Right atrium auricular region (tissue), 2 donors: ENCODE results near the gene CNIH4. TPM values are rescaled to one million over a fixed set of nuclear protein-coding genes. Genes with fewer than 3 reads are reported as not detected.
A peak's percentile ranks its signal among the peaks of the same experiment; 100 is the strongest.
"Not testable (repeated sequence)": the region's sequence is repeated elsewhere in the genome, so short reads cannot be mapped to it uniquely, and the experiment has no call there.

Source experiments
- DNase-seq: peaks from one replicate; pipeline ENCODE4 v3.0.0-alpha.2; 2019; ENCODE audit warnings: low spot score
- H3K27ac ChIP-seq, 2 donors: fragments of 200-600 bp; sonication (generic); 1 replicate in 1 of 2; 2 replicates in 1 of 2; pipeline ENCODE4 v1.5.1; 2016 to 2019
- H3K27me3 ChIP-seq, 2 donors: fragments of 200-600 bp; sonication (generic); one replicate each; pipeline versions ENCODE4 v1.5.1 to v1.6.0; 2017 to 2019
- H3K36me3 ChIP-seq: fragments of 200-600 bp; sonication (generic); one replicate; pipeline ENCODE4 v1.5.1; 2016
- H3K4me1 ChIP-seq, 2 donors: fragments of 200-600 bp; sonication (generic); one replicate each; pipeline versions ENCODE4 v1.5.1 to v1.6.0; 2017 to 2019
- H3K4me3 ChIP-seq, 2 donors: fragments of 200-600 bp; sonication (generic); 1 replicate in 1 of 2; 2 replicates in 1 of 2; pipeline ENCODE4 v1.5.1; 2017 to 2019; ENCODE audit warnings: mild to moderate bottlenecking in 1 of 2, moderate library complexity in 1 of 2
- H3K9me3 ChIP-seq, 2 donors: fragments of 200-600 bp; sonication (generic); one replicate each; pipeline ENCODE4 v1.5.1; 2019
- total RNA-seq, 2 donors: library from RNA; depleted of rRNA; stranded (reverse); fragments of >200 nt; gene quantifications; one replicate each; pipeline ENCODE4 v1.1.0, GENCODE V29; 2016
- TF ChIP-seq, protein P1 (sequence below), 2 donors: fragments of 200-600 bp; sonication (generic); IDR thresholded peaks; one replicate each; pipeline ENCODE4 v1.5.1; 2019; ENCODE audit warnings: antibody characterized with exemption in 2 of 2

The CNIH4 gene
- total RNA-seq = 10 to 100 TPM; 18.2 to 22.4 TPM

DNA sequence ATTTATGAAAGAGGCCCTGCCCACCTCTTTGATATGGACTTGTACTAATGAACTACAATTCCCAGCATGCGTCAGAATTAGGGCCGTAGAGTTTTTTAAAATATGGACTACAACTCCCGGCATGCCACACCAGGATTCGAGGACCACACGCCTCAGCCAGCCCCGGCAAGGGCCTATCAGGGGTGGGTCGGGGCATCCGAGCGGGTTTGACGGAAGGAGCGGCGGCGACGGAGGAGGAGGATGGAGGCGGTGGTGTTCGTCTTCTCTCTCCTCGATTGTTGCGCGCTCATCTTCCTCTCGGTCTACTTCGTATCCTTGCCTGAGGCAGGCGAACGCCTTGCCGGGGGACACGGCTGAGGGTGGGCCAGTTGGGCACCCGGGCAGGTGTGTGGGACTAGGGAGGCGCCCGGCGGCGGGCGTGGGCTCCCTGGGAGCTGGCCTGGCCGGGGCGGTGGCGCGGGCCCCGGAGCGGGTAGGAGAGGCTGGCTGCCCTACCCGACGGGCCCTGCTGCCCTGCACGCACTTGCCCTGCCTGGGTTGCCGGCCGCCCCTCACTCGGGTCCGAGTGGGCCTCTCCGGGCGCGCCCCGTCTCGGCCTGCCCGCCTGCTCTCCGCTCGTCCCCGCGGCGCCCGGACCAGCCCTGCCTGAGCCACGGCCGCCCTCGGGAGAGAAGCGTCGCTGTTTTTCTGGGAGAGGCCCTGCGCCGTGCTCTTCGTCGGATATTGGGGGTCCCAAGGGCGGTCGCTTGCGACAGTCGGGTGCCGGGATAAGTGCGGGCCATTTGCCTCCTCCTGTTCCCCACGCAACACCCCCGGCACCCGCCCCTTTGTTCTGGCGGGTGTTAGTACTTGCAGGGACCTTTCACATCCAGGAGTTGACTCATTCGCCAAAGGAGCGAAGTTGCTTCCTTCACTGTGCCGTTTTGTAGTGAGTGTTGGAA, at the start of gene CNIH4:
CNIH4 (plus strand) TSS at position 195 of the 941 bp plus-strand sequence; CDS start at position 241, 46 bp downstream.
- H3K9me3 ChIP-seq = no peaks in the 10 kb centered on the region
- no peaks in the 10 kb centered on the region for H3K27me3 ChIP-seq
- peaks cover 0 to 17% of the 10 kb centered on the region in 2 donors for H3K4me1 ChIP-seq
- peak within 1 kb of the TSS; percentile 89 to 94 for H3K27ac ChIP-seq
- TF ChIP-seq, protein P1, sequence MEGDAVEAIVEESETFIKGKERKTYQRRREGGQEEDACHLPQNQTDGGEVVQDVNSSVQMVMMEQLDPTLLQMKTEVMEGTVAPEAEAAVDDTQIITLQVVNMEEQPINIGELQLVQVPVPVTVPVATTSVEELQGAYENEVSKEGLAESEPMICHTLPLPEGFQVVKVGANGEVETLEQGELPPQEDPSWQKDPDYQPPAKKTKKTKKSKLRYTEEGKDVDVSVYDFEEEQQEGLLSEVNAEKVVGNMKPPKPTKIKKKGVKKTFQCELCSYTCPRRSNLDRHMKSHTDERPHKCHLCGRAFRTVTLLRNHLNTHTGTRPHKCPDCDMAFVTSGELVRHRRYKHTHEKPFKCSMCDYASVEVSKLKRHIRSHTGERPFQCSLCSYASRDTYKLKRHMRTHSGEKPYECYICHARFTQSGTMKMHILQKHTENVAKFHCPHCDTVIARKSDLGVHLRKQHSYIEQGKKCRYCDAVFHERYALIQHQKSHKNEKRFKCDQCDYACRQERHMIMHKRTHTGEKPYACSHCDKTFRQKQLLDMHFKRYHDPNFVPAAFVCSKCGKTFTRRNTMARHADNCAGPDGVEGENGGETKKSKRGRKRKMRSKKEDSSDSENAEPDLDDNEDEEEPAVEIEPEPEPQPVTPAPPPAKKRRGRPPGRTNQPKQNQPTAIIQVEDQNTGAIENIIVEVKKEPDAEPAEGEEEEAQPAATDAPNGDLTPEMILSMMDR (IDR thresholded peaks at IDR 0.05) = no peak
- peak; percentile 93 for DNase-seq
- H3K4me3 ChIP-seq = peak within 1 kb of the TSS; percentile 86 to 87
- no peaks in the 10 kb centered on the region for H3K36me3 ChIP-seq

- Histone ChIP-seq H3K36me3 (peaks cover 79% of the 10 kb centered on the region), H3K4me3 (no peak overlapping the region), H3K27me3 (no peaks in the 10 kb centered on the region), H3K27ac (no peak overlapping the region), H3K9me3 (no peaks in the 10 kb centered on the region), H3K4me1 (no peaks in the 10 kb centered on the region)
- DNase-seq = no peak
- TF ChIP-seq, protein P1 (IDR thresholded peaks at IDR 0.05) = no peak
These were observed 48.6 kb upstream of the CNIH4 start for GRCh38 chr1:224308064-224308463.

DNA sequence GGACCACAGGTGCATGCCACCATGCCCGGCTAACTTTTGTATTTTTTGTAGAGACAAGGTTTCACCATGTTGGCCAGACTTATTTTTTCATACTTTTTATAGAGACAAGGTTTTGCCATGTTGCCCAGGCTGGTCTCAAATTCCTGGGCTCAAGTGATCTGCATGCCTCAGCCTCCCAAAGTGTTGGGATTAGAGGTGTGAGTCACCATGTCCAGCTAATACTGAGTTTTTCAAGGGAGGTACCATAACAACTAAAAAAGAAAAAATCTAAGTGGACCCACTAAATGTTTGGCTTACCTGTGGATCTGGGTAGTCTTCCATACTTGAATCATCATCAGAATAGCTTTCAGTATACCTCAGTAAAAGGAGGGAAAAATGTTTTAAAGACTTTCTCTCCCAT, 45.2 kb upstream of the CNIH4 start:
- not testable (repeated sequence) for H3K9me3 ChIP-seq, H3K4me1 ChIP-seq

GRCh38 chr1:224312025-224312424, 44.7 kb upstream of the CNIH4 start:
- H3K4me1 ChIP-seq = no peaks in the 10 kb centered on the region
- H3K27ac ChIP-seq = no peak overlapping the region
- TF ChIP-seq, protein P1 (IDR thresholded peaks at IDR 0.05) = no peak
- DNase-seq = no peak
- H3K27me3 ChIP-seq = no peaks in the 10 kb centered on the region
- H3K9me3 ChIP-seq = no peaks in the 10 kb centered on the region
- H3K36me3 ChIP-seq = peaks cover 57% of the 10 kb centered on the region
- no peak overlapping the region for H3K4me3 ChIP-seq

More for the DNA sequence above, 45.2 kb upstream of the CNIH4 start:
- H3K4me3 ChIP-seq, H3K27me3 ChIP-seq, H3K27ac ChIP-seq, DNase-seq: not testable (repeated sequence)
- H3K36me3 ChIP-seq = peaks cover 63% of the 10 kb centered on the region

- H3K4me3 ChIP-seq = no peak overlapping the region
- H3K27me3 ChIP-seq = no peaks in the 10 kb centered on the region
- H3K36me3 ChIP-seq = peaks cover 24% of the 10 kb centered on the region
- H3K4me1 ChIP-seq = no peaks in the 10 kb centered on the region
- no peak overlapping the region for H3K27ac ChIP-seq
- TF ChIP-seq, protein P1 (IDR thresholded peaks at IDR 0.05) = no peak
- no peak for DNase-seq
- no peaks in the 10 kb centered on the region for H3K9me3 ChIP-seq
These were observed 39.2 kb upstream of the CNIH4 start for GRCh38 chr1:224317383-224318045.

DNA sequence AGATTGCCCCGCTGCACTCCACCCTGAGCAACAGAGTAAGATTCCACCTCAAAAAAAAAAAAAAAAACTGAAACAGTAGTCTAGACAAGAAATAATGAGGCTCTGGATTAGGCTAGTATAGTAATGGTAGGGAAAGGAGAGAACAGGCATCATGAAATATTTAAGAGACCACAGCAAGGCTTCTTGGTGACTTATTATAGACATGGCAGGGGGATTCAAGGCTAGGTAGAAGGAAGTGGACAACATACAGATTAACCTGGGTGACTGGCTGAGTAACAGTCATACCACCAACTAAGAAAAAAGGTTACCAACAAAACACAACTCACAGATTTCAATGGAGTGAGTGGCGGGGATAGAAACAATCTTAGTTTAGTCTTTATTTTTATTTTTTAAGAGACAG, 35.0 kb upstream of the CNIH4 start:
- H3K27me3 ChIP-seq = no peaks in the 10 kb centered on the region
- no peak overlapping the region for H3K27ac ChIP-seq
- no peaks in the 10 kb centered on the region for H3K9me3 ChIP-seq
- no peak overlapping the region for H3K4me3 ChIP-seq
- no peak for DNase-seq
- TF ChIP-seq, protein P1 (IDR thresholded peaks at IDR 0.05) = no peak
- H3K36me3 ChIP-seq = no peaks in the 10 kb centered on the region
- no peaks in the 10 kb centered on the region for H3K4me1 ChIP-seq
